ENCODE results near the gene CPOX. TPM values are rescaled to one million over a fixed set of nuclear protein-coding genes. Genes with fewer than 3 reads are reported as not detected.

The CPOX gene
- total RNA-seq, 2 donors from 2014 or later: 23.3 to 31.7 TPM

DNA sequence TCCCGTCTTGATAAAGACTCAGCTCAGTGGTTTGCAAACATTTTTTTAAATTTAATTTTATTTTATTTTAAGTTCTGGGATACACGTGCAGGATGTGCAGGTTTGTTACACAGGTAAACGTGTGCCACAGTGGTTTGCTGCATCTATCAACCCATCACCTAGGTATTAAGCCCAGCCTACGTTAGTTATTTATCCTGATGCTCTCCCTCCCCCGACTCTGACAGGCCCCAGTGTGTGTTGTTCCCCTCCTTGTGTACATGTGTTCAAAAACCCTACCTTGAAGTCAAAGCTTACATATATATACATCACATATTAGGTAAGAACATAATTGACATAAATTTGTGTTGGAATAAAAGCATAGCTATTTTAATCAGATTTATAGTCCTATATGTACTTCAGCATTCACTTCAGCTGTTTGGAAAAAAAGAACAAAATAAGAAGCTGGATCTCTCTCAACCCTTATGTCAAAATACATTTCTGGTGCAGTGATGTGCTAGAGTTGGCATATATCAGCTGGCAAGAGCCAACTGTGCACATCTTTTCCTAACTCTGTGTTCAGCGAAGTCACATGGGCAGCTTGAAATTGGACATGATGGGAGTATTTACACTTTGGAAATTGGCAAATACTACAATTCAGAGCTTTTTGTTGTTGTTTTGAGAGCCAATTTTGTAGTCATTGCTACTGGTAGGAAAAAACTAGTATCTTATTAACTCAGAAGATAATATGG is 35.1 kb downstream of the CPOX start:
- H3K36me3 ChIP-seq: no peaks in the 10 kb centered on the region
- no peak overlapping the region for H3K9ac ChIP-seq (ENCODE audit: low read depth in 2 of 2, low read length in 2 of 2)
- H3K4me3 ChIP-seq: no peak overlapping the region
- H3K4me1 ChIP-seq: no peaks in the 10 kb centered on the region
- no peaks in the 10 kb centered on the region for H3K27me3 ChIP-seq
- TF ChIP-seq, protein P1, sequence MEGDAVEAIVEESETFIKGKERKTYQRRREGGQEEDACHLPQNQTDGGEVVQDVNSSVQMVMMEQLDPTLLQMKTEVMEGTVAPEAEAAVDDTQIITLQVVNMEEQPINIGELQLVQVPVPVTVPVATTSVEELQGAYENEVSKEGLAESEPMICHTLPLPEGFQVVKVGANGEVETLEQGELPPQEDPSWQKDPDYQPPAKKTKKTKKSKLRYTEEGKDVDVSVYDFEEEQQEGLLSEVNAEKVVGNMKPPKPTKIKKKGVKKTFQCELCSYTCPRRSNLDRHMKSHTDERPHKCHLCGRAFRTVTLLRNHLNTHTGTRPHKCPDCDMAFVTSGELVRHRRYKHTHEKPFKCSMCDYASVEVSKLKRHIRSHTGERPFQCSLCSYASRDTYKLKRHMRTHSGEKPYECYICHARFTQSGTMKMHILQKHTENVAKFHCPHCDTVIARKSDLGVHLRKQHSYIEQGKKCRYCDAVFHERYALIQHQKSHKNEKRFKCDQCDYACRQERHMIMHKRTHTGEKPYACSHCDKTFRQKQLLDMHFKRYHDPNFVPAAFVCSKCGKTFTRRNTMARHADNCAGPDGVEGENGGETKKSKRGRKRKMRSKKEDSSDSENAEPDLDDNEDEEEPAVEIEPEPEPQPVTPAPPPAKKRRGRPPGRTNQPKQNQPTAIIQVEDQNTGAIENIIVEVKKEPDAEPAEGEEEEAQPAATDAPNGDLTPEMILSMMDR (IDR thresholded peaks at IDR 0.05): no peak
- intact Hi-C loops (cut with DNase I): no loop called here
- H3K9me3 ChIP-seq: no peaks in the 10 kb centered on the region
- peak overlapping the region; percentile 46 for H3K27ac ChIP-seq
- no peak for DNase-seq

DNA sequence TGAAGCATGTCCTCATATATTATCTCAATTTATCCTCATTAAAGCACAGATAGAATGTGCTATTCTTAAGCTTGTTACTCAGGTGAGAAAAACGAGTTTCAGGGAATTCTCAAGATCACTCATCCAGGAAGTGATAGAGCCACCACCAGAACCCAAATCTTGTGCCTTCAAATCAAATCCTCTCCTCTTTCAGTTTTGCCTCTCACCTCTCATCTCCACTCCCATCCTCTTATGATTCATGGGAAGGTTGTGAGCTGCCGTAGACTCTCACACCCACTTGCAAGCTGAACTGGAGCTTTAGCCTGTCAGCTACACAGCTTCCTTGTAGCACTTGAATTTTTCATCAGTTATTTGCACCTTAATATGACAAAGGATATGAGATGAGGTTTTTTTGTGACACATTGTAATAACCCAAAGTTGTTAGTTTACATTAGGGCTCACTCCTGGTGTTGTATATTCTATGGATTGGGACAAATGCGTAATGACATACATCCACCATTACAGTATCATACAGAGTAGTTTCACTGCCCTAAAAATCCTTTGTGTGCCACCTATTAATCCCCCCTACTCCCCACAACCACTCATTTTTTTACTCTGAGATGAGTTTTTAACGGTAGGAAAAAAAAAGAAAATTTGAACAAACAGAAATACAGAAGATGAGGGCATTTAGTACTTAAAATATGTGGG is 35.9 kb downstream of the CPOX start:
- H3K9ac ChIP-seq (ENCODE audit: low read depth in 2 of 2, low read length in 2 of 2): no peak overlapping the region
- no peaks in the 10 kb centered on the region for H3K4me1 ChIP-seq
- no peaks in the 10 kb centered on the region for H3K27me3 ChIP-seq
- H3K27ac ChIP-seq: peak overlapping the region; percentile 46
- DNase-seq: no peak
- H3K36me3 ChIP-seq: no peaks in the 10 kb centered on the region
- H3K9me3 ChIP-seq: no peaks in the 10 kb centered on the region
- H3K4me3 ChIP-seq: no peak overlapping the region
- intact Hi-C loops (cut with DNase I): no loop called here
- TF ChIP-seq, protein P1 (IDR thresholded peaks at IDR 0.05): no peak

DNA sequence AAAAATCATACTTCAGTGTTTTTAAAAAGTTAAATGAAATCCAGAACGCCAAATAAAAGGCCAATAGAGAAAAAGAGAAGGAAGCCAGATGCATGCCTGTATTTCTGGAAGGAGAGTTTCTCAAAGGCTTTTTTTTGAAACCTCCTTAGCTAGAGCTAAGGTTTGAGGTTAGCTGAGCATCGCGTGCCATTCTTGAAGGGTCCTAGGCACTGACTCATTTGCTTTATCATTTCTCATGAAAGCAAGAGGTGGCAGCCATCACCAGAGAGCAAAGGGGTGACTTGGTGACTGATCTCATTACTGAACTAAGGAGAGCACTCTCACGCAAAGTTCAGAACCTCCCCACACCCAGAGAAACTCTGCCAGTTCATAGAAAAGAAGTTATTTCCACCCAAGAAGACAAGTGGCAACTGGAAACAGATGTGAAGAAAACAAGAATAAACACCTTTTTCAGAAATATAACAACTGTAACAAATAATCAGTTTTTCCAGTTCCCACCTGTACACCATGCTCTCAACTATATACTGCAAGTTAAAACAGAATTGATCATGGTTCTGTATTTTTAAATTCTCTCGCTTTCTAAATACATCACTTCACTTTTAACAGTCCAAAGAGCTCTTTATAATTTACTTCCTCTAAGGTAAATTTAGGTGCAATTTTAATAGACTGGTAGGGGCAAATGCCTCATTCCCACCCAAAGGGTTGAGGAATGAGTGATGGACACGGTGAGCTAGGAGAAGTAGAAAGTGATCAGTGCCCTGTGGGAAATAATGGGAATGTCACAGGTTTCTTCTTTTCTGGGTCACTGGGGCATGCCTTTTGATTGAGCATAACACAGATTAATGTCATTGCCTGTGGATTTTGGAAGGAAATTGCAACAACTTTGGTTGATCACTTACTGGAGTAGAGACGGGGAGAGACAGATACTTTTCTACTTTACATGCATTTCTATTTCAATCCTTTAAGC is 37.0 kb downstream of the CPOX start:
- peak overlapping the region; percentile 46 for H3K27ac ChIP-seq

GRCh38 chr3:98555025-98555379 is 38.4 kb downstream of the CPOX start:
- intact Hi-C loops (cut with DNase I): no loop called here
- no peaks in the 10 kb centered on the region for H3K27me3 ChIP-seq

More for the DNA sequence above, 37.0 kb downstream of the CPOX start:
- intact Hi-C loops (cut with DNase I): no loop called here
- no peaks in the 10 kb centered on the region for H3K27me3 ChIP-seq
- no peaks in the 10 kb centered on the region for H3K36me3 ChIP-seq
- TF ChIP-seq, protein P1 (IDR thresholded peaks at IDR 0.05): no peak
- H3K4me1 ChIP-seq: no peaks in the 10 kb centered on the region
- no peak overlapping the region for H3K4me3 ChIP-seq
- no peak overlapping the region for H3K9ac ChIP-seq (ENCODE audit: low read depth in 2 of 2, low read length in 2 of 2)
- DNase-seq: no peak
- no peaks in the 10 kb centered on the region for H3K9me3 ChIP-seq

GRCh38 chr3:98554580-98554979 is 38.8 kb downstream of the CPOX start:
- Histone ChIP-seq H3K27ac (no peak overlapping the region), H3K4me1 (no peaks in the 10 kb centered on the region), H3K4me3 (no peak overlapping the region), H3K9me3 (no peaks in the 10 kb centered on the region), H3K9ac (ENCODE audit: low read depth in 2 of 2, low read length in 2 of 2) (no peak overlapping the region), H3K36me3 (no peaks in the 10 kb centered on the region), H3K27me3 (no peaks in the 10 kb centered on the region)
- intact Hi-C loops (cut with DNase I): no loop called here
- TF ChIP-seq, protein P1 (IDR thresholded peaks at IDR 0.05): no peak
- DNase-seq: no peak

More at GRCh38 chr3:98555025-98555379, 38.4 kb downstream of the CPOX start:
- DNase-seq: no peak
- no peaks in the 10 kb centered on the region for H3K4me1 ChIP-seq
- no peaks in the 10 kb centered on the region for H3K36me3 ChIP-seq
- H3K9me3 ChIP-seq: no peaks in the 10 kb centered on the region
- TF ChIP-seq, protein P1 (IDR thresholded peaks at IDR 0.05): no peak
- no peak overlapping the region for H3K4me3 ChIP-seq
- H3K9ac ChIP-seq (ENCODE audit: low read depth in 2 of 2, low read length in 2 of 2): no peak overlapping the region
- H3K27ac ChIP-seq: no peak overlapping the region

Measured in colonic mucosa (tissue), 4 donors.